Astrocyte (in vitro differentiated cells and primary cell): ENCODE data around the gene SOS2. TPM values are rescaled to one million over a fixed set of nuclear protein-coding genes. Genes with fewer than 3 reads are reported as not detected.

Source experiments
- DNase-seq: peaks from one replicate; pipeline ENCODE4 v3.0.0-alpha.2; 2010; ENCODE audit warnings: low read depth
- FAIRE-seq: peaks from 2 replicates; lab custom pipeline; 2011; peaks lifted over from hg19 to GRCh38; lab: Jason Lieb, UNC
- H2AFZ ChIP-seq: 2 replicates; pipeline ENCODE4 v1.6.0; 2012; ENCODE audit warnings: low read depth, low read length, inconsistent platforms
- H3K27ac ChIP-seq: 2 replicates; pipeline ENCODE4 v1.5.1; 2011; ENCODE audit warnings: low read depth, low read length, inconsistent platforms
- H3K27me3 ChIP-seq: 2 replicates; pipeline ENCODE4 v1.6.0; 2011; ENCODE audit warnings: low read length, inconsistent platforms; ENCODE audit not compliant: insufficient read depth
- H3K36me3 ChIP-seq: 2 replicates; pipeline ENCODE4 v1.5.1; 2011; ENCODE audit warnings: low read length, inconsistent platforms; ENCODE audit not compliant: insufficient read depth
- H3K4me1 ChIP-seq: 2 replicates; pipeline ENCODE4 v1.5.1; 2011; ENCODE audit warnings: low read length, inconsistent platforms; ENCODE audit not compliant: insufficient read depth
- H3K4me2 ChIP-seq: 2 replicates; pipeline ENCODE4 v1.6.0; 2012; ENCODE audit warnings: low read length, inconsistent platforms
- H3K4me3 ChIP-seq: 2 replicates; pipeline ENCODE4 v1.5.1; 2011; ENCODE audit warnings: low read depth, mild to moderate bottlenecking, low read length, inconsistent platforms; ENCODE audit not compliant: insufficient read depth
- H3K79me2 ChIP-seq: 2 replicates; pipeline ENCODE4 v1.6.0; 2012; ENCODE audit warnings: mild to moderate bottlenecking, low read length, inconsistent platforms; ENCODE audit not compliant: insufficient read depth
- H3K9ac ChIP-seq: 2 replicates; pipeline ENCODE4 v1.6.0; 2012; ENCODE audit warnings: mild to moderate bottlenecking, low read length, inconsistent platforms
- H3K9me3 ChIP-seq: 2 replicates; pipeline ENCODE4 v1.5.1; 2012; ENCODE audit warnings: low read depth, mild to moderate bottlenecking, low read length, inconsistent platforms; ENCODE audit not compliant: insufficient read depth
- H4K20me1 ChIP-seq: 2 replicates; pipeline ENCODE4 v1.6.0; 2012; ENCODE audit warnings: low read length, inconsistent platforms; ENCODE audit not compliant: insufficient read depth
- H3K27ac Mint-ChIP-seq: one replicate; pipeline ENCODE4 v1.8.0; 2021; ENCODE audit warnings: mild to moderate bottlenecking, mixed read lengths; ENCODE audit not compliant: unreplicated experiment
- H3K27me3 Mint-ChIP-seq: one replicate; pipeline ENCODE4 v1.8.0; 2021; ENCODE audit warnings: low read depth, mixed read lengths; ENCODE audit not compliant: unreplicated experiment
- H3K36me3 Mint-ChIP-seq: one replicate; pipeline ENCODE4 v1.8.0; 2021; ENCODE audit warnings: low read depth, mixed read lengths; ENCODE audit not compliant: unreplicated experiment
- H3K4me1 Mint-ChIP-seq: one replicate; pipeline ENCODE4 v1.8.0; 2021; ENCODE audit warnings: low read depth, mixed read lengths; ENCODE audit not compliant: unreplicated experiment
- H3K4me3 Mint-ChIP-seq: one replicate; pipeline ENCODE4 v1.8.0; 2021; ENCODE audit warnings: mild to moderate bottlenecking, moderate library complexity, mixed read lengths; ENCODE audit not compliant: unreplicated experiment
- H3K9me3 Mint-ChIP-seq: one replicate; pipeline ENCODE4 v1.8.0; 2021; ENCODE audit warnings: mild to moderate bottlenecking, mixed read lengths; ENCODE audit not compliant: unreplicated experiment
- EZH2 ChIP-seq: IDR thresholded peaks from 2 replicates; pipeline ENCODE4 v1.6.1; 2012; ENCODE audit warnings: mild to moderate bottlenecking, low read length, inconsistent platforms; ENCODE audit not compliant: insufficient read depth
- total RNA-seq: library from RNA; stranded (reverse); gene quantifications from 2 replicates; pipeline ENCODE4 v1.2.1, GENCODE V29; 2021
- TF ChIP-seq, protein P1 (sequence below): IDR thresholded peaks from 2 replicates; pipeline ENCODE4 v1.5.1; 2011; ENCODE audit warnings: low read depth, mild to moderate bottlenecking, inconsistent platforms, low read length, moderate library complexity; ENCODE audit not compliant: insufficient read depth

SOS2 gene
- total RNA-seq, 1 donor from 2014 or later, result 18.3 TPM

DNA sequence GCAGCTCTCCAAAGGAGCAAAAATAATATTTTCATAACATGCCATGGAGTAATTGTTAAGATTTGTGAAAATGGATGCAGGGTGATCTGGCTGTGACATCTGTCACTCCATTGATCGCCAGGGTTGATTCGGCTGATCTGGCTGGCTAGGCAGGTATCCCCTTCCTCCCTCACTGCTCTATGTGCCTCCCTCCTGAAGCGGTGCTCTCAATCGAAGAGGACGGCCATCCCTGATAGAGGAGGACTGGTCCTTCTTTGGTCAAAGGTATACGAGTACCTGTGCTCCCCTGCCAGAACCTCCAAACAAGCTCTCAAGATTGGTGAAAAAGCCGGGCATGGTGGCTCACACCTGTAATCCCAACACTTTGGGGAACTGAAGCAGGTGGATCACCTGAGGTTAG is 162.9 kb downstream of the SOS2 start:
- H3K4me1 ChIP-seq, result peaks cover 12% of the 10 kb centered on the region
- no peak overlapping the region for H3K9ac ChIP-seq
- no peaks in the 10 kb centered on the region for H3K27me3 ChIP-seq
- no peak overlapping the region for H3K4me2 ChIP-seq
- H2AFZ ChIP-seq, result no peak overlapping the region
- H4K20me1 ChIP-seq, result no peaks in the 10 kb centered on the region
- H3K4me3 ChIP-seq, result no peak overlapping the region
- FAIRE-seq (no peak), DNase-seq (no peak)
- TF ChIP-seq, protein P1, sequence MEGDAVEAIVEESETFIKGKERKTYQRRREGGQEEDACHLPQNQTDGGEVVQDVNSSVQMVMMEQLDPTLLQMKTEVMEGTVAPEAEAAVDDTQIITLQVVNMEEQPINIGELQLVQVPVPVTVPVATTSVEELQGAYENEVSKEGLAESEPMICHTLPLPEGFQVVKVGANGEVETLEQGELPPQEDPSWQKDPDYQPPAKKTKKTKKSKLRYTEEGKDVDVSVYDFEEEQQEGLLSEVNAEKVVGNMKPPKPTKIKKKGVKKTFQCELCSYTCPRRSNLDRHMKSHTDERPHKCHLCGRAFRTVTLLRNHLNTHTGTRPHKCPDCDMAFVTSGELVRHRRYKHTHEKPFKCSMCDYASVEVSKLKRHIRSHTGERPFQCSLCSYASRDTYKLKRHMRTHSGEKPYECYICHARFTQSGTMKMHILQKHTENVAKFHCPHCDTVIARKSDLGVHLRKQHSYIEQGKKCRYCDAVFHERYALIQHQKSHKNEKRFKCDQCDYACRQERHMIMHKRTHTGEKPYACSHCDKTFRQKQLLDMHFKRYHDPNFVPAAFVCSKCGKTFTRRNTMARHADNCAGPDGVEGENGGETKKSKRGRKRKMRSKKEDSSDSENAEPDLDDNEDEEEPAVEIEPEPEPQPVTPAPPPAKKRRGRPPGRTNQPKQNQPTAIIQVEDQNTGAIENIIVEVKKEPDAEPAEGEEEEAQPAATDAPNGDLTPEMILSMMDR, result no peak
- no peak for TF ChIP-seq EZH2
- no peaks in the 10 kb centered on the region for H3K79me2 ChIP-seq
- H3K4me1 Mint-ChIP-seq, result peaks cover 11% of the 10 kb centered on the region
- H3K27ac Mint-ChIP-seq, result no peak overlapping the region
- no peaks in the 10 kb centered on the region for H3K9me3 Mint-ChIP-seq
- H3K4me3 Mint-ChIP-seq, result no peak overlapping the region
- H3K9me3 ChIP-seq, result no peaks in the 10 kb centered on the region
- H3K27ac ChIP-seq, result peak overlapping the region; percentile 25
- H3K27me3 Mint-ChIP-seq, result peaks cover 4% of the 10 kb centered on the region
- no peaks in the 10 kb centered on the region for H3K36me3 ChIP-seq
- peaks cover 5% of the 10 kb centered on the region for H3K36me3 Mint-ChIP-seq

DNA sequence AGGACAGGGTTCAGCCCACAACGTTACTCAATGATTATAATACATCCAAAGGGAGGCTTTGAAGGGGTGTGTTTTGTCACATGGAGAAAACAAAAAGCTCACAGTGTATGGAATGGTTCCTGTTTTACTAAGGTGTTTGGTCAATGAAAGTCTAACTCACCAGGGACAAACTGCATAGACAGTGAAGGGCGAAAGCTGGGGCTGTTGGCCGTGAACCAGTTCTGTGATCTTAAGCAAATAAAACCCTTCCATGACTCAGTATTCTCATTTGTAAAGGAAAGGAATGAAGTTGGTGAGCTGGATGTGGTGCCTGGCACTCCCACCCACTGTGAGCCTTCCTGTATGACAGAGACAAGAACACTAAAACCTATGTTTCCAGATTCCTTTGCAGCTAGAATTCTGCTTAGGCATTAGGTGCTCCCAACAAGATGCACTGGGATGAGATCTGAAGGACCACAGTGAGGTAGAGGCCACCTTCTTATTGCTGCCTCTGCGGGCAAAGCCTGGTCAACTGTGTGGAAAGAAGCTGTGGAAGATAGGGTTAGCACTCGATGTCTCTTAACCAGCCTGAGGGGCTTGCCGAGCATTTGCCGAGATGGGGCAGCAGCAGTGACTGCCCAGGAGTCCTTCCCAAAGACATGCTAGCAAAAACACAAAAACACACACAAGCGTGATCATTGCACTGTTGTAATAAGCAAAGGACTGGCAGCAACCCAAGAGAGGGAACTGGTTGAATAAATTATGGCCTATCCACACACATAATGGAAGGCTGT is 163.5 kb downstream of the SOS2 start:
- H3K36me3 ChIP-seq, result no peaks in the 10 kb centered on the region
- H3K4me3 ChIP-seq, result no peak overlapping the region
- Mint-ChIP-seq H3K4me1 (peaks cover 14% of the 10 kb centered on the region), H3K36me3 (peaks cover 4% of the 10 kb centered on the region), H3K27me3 (peaks cover 2% of the 10 kb centered on the region), H3K27ac (peak overlapping the region; percentile 83), H3K9me3 (no peaks in the 10 kb centered on the region), H3K4me3 (no peak overlapping the region)
- peak overlapping the region; percentile 40 for H3K4me2 ChIP-seq
- H3K79me2 ChIP-seq, result no peaks in the 10 kb centered on the region
- DNase-seq (peak; percentile 85), FAIRE-seq (no peak)
- H3K4me1 ChIP-seq, result peaks cover 14% of the 10 kb centered on the region
- no peak overlapping the region for H3K9ac ChIP-seq
- TF ChIP-seq, protein P1, result no peak
- TF ChIP-seq EZH2, result no peak
- no peak overlapping the region for H2AFZ ChIP-seq
- H3K27ac ChIP-seq, result peak overlapping the region; percentile 25
- no peaks in the 10 kb centered on the region for H3K9me3 ChIP-seq
- H3K27me3 ChIP-seq, result no peaks in the 10 kb centered on the region
- H4K20me1 ChIP-seq, result no peaks in the 10 kb centered on the region

Other genes with a start within 250 kb of the SOS2 start
- gene VCPKMT, start 115.0 kb downstream of the SOS2 start, total RNA-seq, result 8.0 and 11.9 TPM in 2 replicates
- 5.2 and 6.0 TPM in 2 replicates for gene L2HGDH, start 80.7 kb upstream of the SOS2 start, total RNA-seq
- gene DMAC2L, start 80.7 kb upstream of the SOS2 start, total RNA-seq, result 10.9 and 11.6 TPM in 2 replicates
- 5.4 and 5.9 TPM in 2 replicates for gene CDKL1, start 165.3 kb upstream of the SOS2 start, total RNA-seq